GM15510 (cell line): Measurements from ENCODE around the gene ACP4.

ENCODE experiments used
- POLR2A ChIP-seq: IDR thresholded peaks from 3 replicates; pipeline ENCODE4 v1.6.1; 2011; ENCODE audit warnings: borderline replicate concordance; ENCODE audit not compliant: insufficient read length; ENCODE audit errors: extremely low read depth

The ACP4 gene

GRCh38 chr19:50795664-50796073 is 5.5 kb downstream of the ACP4 start:
- peak; percentile 7 for TF ChIP-seq POLR2A

- peak; percentile 31 for TF ChIP-seq POLR2A
These were observed 6.0 kb downstream of the ACP4 start for GRCh38 chr19:50796128-50796633.

GRCh38 chr19:50796634-50797428 is 6.6 kb downstream of the ACP4 start:
- TF ChIP-seq POLR2A: peak; percentile 35

- TF ChIP-seq POLR2A: no peak
These were observed 7.2 kb downstream of the ACP4 start for GRCh38 chr19:50797429-50797780.

- no peak for TF ChIP-seq POLR2A
These were observed 7.8 kb downstream of the ACP4 start for GRCh38 chr19:50797781-50798658.

GRCh38 chr19:50798659-50799546 is 8.7 kb downstream of the ACP4 start:
- no peak for TF ChIP-seq POLR2A

- TF ChIP-seq POLR2A: no peak
These were observed 9.3 kb downstream of the ACP4 start for GRCh38 chr19:50799547-50799851.

- TF ChIP-seq POLR2A: no peak
These were observed 10.9 kb downstream of the ACP4 start for GRCh38 chr19:50801107-50801506.

GRCh38 chr19:50803633-50804419 is 13.6 kb downstream of the ACP4 start:
- TF ChIP-seq POLR2A: no peak

GRCh38 chr19:50804420-50805272 is 14.4 kb downstream of the ACP4 start:
- peak; percentile 98 for TF ChIP-seq POLR2A

- no peak for TF ChIP-seq POLR2A
These were observed 18.6 kb downstream of the ACP4 start for GRCh38 chr19:50808856-50809255.

GRCh38 chr19:50812474-50812873 is 22.3 kb downstream of the ACP4 start:
- TF ChIP-seq POLR2A: no peak

GRCh38 chr19:50814883-50815282 is 24.7 kb downstream of the ACP4 start:
- no peak for TF ChIP-seq POLR2A
